Thyroid gland (tissue), 4 donors: ENCODE data around the gene CNOT10. TPM values are rescaled to one million over a fixed set of nuclear protein-coding genes. Genes with fewer than 3 reads are reported as not detected.
A peak's percentile ranks its signal among the peaks of the same experiment; 100 is the strongest.

Source experiments
- DNase-seq, 2 donors: peaks; one replicate each; pipeline ENCODE4 v3.0.0-alpha.2; 2019
- H3K27ac ChIP-seq, 3 donors: fragments of 200-600 bp; sonication (generic); 1 replicate in 2 of 3; 2 replicates in 1 of 3; pipeline ENCODE4 v1.5.1; 2016 to 2019; ENCODE audit warnings: mild to moderate bottlenecking in 1 of 3, moderate library complexity in 1 of 3
- H3K27me3 ChIP-seq: fragments of 200-600 bp; sonication (generic); one replicate; pipeline ENCODE4 v1.5.1; 2019
- H3K36me3 ChIP-seq, 2 donors: fragments of 200-600 bp; sonication (generic); one replicate each; pipeline ENCODE4 v1.5.1; 2016 to 2019
- H3K4me1 ChIP-seq, 2 donors: fragments of 200-600 bp; sonication (generic); one replicate each; pipeline ENCODE4 v1.5.1; 2017 to 2019
- H3K4me3 ChIP-seq, 3 donors: fragments of 200-600 bp; sonication (generic); replicated peaks in 1 of 3; 1 replicate in 2 of 3; 2 replicates in 1 of 3; pipeline ENCODE4 v1.5.1; 2016; ENCODE audit warnings: mild to moderate bottlenecking in 1 of 3
- H3K9me3 ChIP-seq: fragments of 200-600 bp; sonication (generic); one replicate; pipeline ENCODE4 v1.5.1; 2017
- CTCF ChIP-seq, 6 experiments: fragments of 200-600 bp in 3 of 6; fragments of 450-650 bp in 3 of 6; sonication (generic) in 3 of 6; IDR thresholded peaks; one replicate each; pipeline ENCODE4 v1.5.1; 2016 to 2019; ENCODE audit warnings: antibody characterized with exemption in 6 of 6, mild to moderate bottlenecking in 2 of 6, inconsistent platforms in 1 of 6, moderate library complexity in 1 of 6
- POLR2A ChIP-seq, 2 donors: fragments of 450-650 bp; IDR thresholded peaks; one replicate each; pipeline ENCODE4 v1.6.1; 2017; ENCODE audit warnings: antibody characterized with exemption in 2 of 2, mild to moderate bottlenecking in 2 of 2, moderate library complexity in 1 of 2
- WGBS, 2 donors: methylation state at CpG; one replicate each; pipeline ENCODE4 v1.1.5; 2017; 5-methylcytosine and 5-hydroxymethylcytosine counted together
- intact Hi-C: fragments of 100-400 bp; cut with DNase I; formaldehyde crosslinking; loops from one replicate; pipeline ENCODE4 v1.15.1; 2023
- total RNA-seq, 4 donors: library from RNA; depleted of rRNA; stranded (reverse); fragments of >200 nt; gene quantifications; one replicate each; pipeline ENCODE4 v1.2.3, GENCODE V29; 2016

The CNOT10 gene
- total RNA-seq, 4 donors from 2014 or later: 23.6 to 28.2 (median 26.8) TPM

GRCh38 chr3:32818229-32818969, 133.4 kb downstream of the CNOT10 start:
- Histone ChIP-seq H3K4me1 (peaks cover 14 to 35% of the 10 kb centered on the region in 2 donors), H3K9me3 (no peaks in the 10 kb centered on the region), H3K27ac (no peak overlapping the region), H3K27me3 (peaks cover 7% of the 10 kb centered on the region), H3K4me3 (peak overlapping the region in 1 of 3 donors; percentile 3), H3K36me3 (no peaks in the 10 kb centered on the region)
- WGBS, 2 donors: 10% methylated on average over 11 of the region's 111 CpGs; no CpG with 5 or more reads in 1 of the 2 donors
- no peak for DNase-seq
- intact Hi-C loops: no loop called here
- TF ChIP-seq CTCF (IDR thresholded peaks at IDR 0.05) (no peak), POLR2A (IDR thresholded peaks at IDR 0.05) (no peak)

- Histone ChIP-seq H3K36me3 (no peaks in the 10 kb centered on the region), H3K9me3 (no peaks in the 10 kb centered on the region), H3K4me1 (peaks cover 14 to 35% of the 10 kb centered on the region in 2 donors), H3K27ac (no peak overlapping the region), H3K27me3 (peaks cover 7% of the 10 kb centered on the region), H3K4me3 (no peak overlapping the region)
- intact Hi-C loops: no loop called here
- 61% methylated on average over 25 of the region's 25 CpGs for WGBS, 2 donors
- no peak for DNase-seq
- TF ChIP-seq POLR2A (IDR thresholded peaks at IDR 0.05) (no peak), CTCF (IDR thresholded peaks at IDR 0.05) (no peak)
These were observed 134.1 kb downstream of the CNOT10 start for GRCh38 chr3:32818970-32819511.

- no peak for DNase-seq
- Histone ChIP-seq H3K4me1 (peaks cover 14 to 35% of the 10 kb centered on the region in 2 donors), H3K27ac (no peak overlapping the region), H3K9me3 (no peaks in the 10 kb centered on the region), H3K27me3 (peaks cover 7% of the 10 kb centered on the region), H3K4me3 (no peak overlapping the region), H3K36me3 (no peaks in the 10 kb centered on the region)
- 76 to 82% methylated on average over 41 of the region's 41 CpGs for WGBS, 2 donors
- intact Hi-C loops: no loop called here
- no peak for TF ChIP-seq POLR2A (IDR thresholded peaks at IDR 0.05)
- no peak for TF ChIP-seq CTCF (IDR thresholded peaks at IDR 0.05)
These were observed 134.8 kb downstream of the CNOT10 start for GRCh38 chr3:32819551-32820348.

- Histone ChIP-seq H3K27ac (no peak overlapping the region), H3K4me1 (peaks cover 14 to 35% of the 10 kb centered on the region in 2 donors), H3K4me3 (no peak overlapping the region), H3K36me3 (no peaks in the 10 kb centered on the region), H3K27me3 (peaks cover 7% of the 10 kb centered on the region), H3K9me3 (no peaks in the 10 kb centered on the region)
- TF ChIP-seq CTCF (IDR thresholded peaks at IDR 0.05): no peak
- intact Hi-C loops: no loop called here
- 87 to 89% methylated on average over 2 of the region's 2 CpGs for WGBS, 2 donors
- DNase-seq: no peak
These were observed 135.4 kb downstream of the CNOT10 start for GRCh38 chr3:32820430-32820829.
